GM12864 (cell line): Measurements from ENCODE around the gene ZNF440.
A peak's percentile ranks its signal among the peaks of the same experiment; 100 is the strongest.
"Not testable (repeated sequence)": the region's sequence is repeated elsewhere in the genome, so short reads cannot be mapped to it uniquely, and the experiment has no call there.

Experiments used
- DNase-seq: peaks from one replicate; pipeline ENCODE4 v3.0.0-alpha.2; 2011; ENCODE audit warnings: low read depth
- H3K4me3 ChIP-seq: 2 replicates; pipeline ENCODE4 v1.5.1; 2011; ENCODE audit warnings: mild to moderate bottlenecking, low read depth, low read length, control low read depth
- CTCF ChIP-seq: IDR thresholded peaks from 2 replicates; pipeline ENCODE4 v1.5.1; 2011; ENCODE audit warnings: low read depth, mild to moderate bottlenecking, moderate library complexity, low read length, control low read depth, inconsistent platforms; ENCODE audit errors: missing control alignments

Gene ZNF440

GRCh38 chr19:11832253-11832912 lies 18.3 kb downstream of the ZNF440 start:
- TF ChIP-seq CTCF: no peak
- no peak overlapping the region for H3K4me3 ChIP-seq
- DNase-seq: no peak

GRCh38 chr19:11833541-11833940 lies 19.5 kb downstream of the ZNF440 start:
- H3K4me3 ChIP-seq: no peak overlapping the region
- TF ChIP-seq CTCF: no peak
- DNase-seq: no peak

GRCh38 chr19:11835626-11836066 lies 21.6 kb downstream of the ZNF440 start:
- not testable (repeated sequence) for H3K4me3 ChIP-seq, DNase-seq

- no peak overlapping the region for H3K4me3 ChIP-seq
- no peak for DNase-seq
- TF ChIP-seq CTCF: no peak
Observed at GRCh38 chr19:11843722-11844121, 29.6 kb downstream of the ZNF440 start.

GRCh38 chr19:11847615-11848014 lies 33.5 kb downstream of the ZNF440 start:
- H3K4me3 ChIP-seq: not testable (repeated sequence)

GRCh38 chr19:11848200-11848593 lies 34.1 kb downstream of the ZNF440 start:
- TF ChIP-seq CTCF: no peak
- no peak for DNase-seq
- H3K4me3 ChIP-seq: peak overlapping the region; percentile 63

More at GRCh38 chr19:11847615-11848014, 33.5 kb downstream of the ZNF440 start:
- not testable (repeated sequence) for DNase-seq

GRCh38 chr19:11848594-11849469 lies 34.8 kb downstream of the ZNF440 start, which contains the start of gene ZNF439:
ZNF439 (plus strand) TSS chr19:11848726; CDS start chr19:11848868, 142 bp downstream.
- DNase-seq: peak; percentile 61
- H3K4me3 ChIP-seq: peak within 1 kb of the TSS; percentile 63

GRCh38 chr19:11850289-11850688 lies 36.2 kb downstream of the ZNF440 start:
- not testable (repeated sequence) for DNase-seq, H3K4me3 ChIP-seq

More at GRCh38 chr19:11848594-11849469, 34.8 kb downstream of the ZNF440 start, which contains the start of gene ZNF439:
- no peak for TF ChIP-seq CTCF
